Natural killer cell (primary cell): ENCODE results near the gene PRAMEF25. TPM values are rescaled to one million over a fixed set of nuclear protein-coding genes. Genes with fewer than 3 reads are reported as not detected.
"Not testable (repeated sequence)": the region's sequence is repeated elsewhere in the genome, so short reads cannot be mapped to it uniquely, and the experiment has no call there.

Experiments used
- ATAC-seq, 3 donors: fragments of 150-1000 bp in 2 of 3; fragments of 200-7000 bp in 1 of 3; cut with Tn5 transposase; 1 replicate in 1 of 3; 2 replicates in 2 of 3; pipeline ENCODE4 v1.10.0; 2021; ENCODE audit warnings: mild to moderate bottlenecking in 2 of 3, moderate library complexity in 2 of 3
- DNase-seq, 2 donors: peaks; one replicate each; pipeline versions ENCODE4 v3.0.0 to v3.0.0-alpha.2; 2013 to 2021; ENCODE audit warnings: mixed read lengths in 1 of 2
- H3K27ac ChIP-seq: one replicate; pipeline ENCODE4 v1.5.1; 2013; ENCODE audit warnings: mild to moderate bottlenecking, low read length
- H3K27me3 ChIP-seq: one replicate; pipeline ENCODE4 v1.6.1; 2013; ENCODE audit warnings: low read length; ENCODE audit not compliant: control insufficient read depth, insufficient read depth
- H3K36me3 ChIP-seq: one replicate; pipeline ENCODE4 v1.6.1; 2013; ENCODE audit warnings: low read length; ENCODE audit not compliant: control insufficient read depth, insufficient read depth
- H3K4me1 ChIP-seq: one replicate; pipeline ENCODE4 v1.6.1; 2013; ENCODE audit warnings: low read length; ENCODE audit not compliant: control insufficient read depth, insufficient read depth
- H3K4me3 ChIP-seq: one replicate; pipeline ENCODE4 v1.5.1; 2013; ENCODE audit warnings: low read length
- H3K9me3 ChIP-seq: one replicate; pipeline ENCODE4 v1.6.1; 2013; ENCODE audit warnings: low read length; ENCODE audit not compliant: control insufficient read depth, insufficient read depth
- H3K27ac Mint-ChIP-seq, 2 donors: one replicate each; pipeline ENCODE4 v1.8.0; 2022; ENCODE audit warnings: mild to moderate bottlenecking in 2 of 2, mixed read lengths in 2 of 2, moderate library complexity in 1 of 2
- H3K27me3 Mint-ChIP-seq, 2 donors: one replicate each; pipeline ENCODE4 v1.8.0; 2022; ENCODE audit warnings: low read depth in 2 of 2, mixed read lengths in 2 of 2
- H3K36me3 Mint-ChIP-seq: one replicate; pipeline ENCODE4 v1.8.0; 2022; ENCODE audit warnings: mixed read lengths
- H3K4me1 Mint-ChIP-seq, 2 donors: one replicate each; pipeline ENCODE4 v1.8.0; 2022; ENCODE audit warnings: mixed read lengths in 2 of 2
- H3K4me3 Mint-ChIP-seq: one replicate; pipeline ENCODE4 v1.8.0; 2022; ENCODE audit warnings: mild to moderate bottlenecking, moderate library complexity, mixed read lengths
- H3K9me3 Mint-ChIP-seq, 2 donors: one replicate each; pipeline ENCODE4 v1.8.0; 2022; ENCODE audit warnings: mixed read lengths in 2 of 2
- WGBS: methylation state at CpG from one replicate; pipeline ENCODE4 v1.1.7; 2013; ENCODE audit warnings: missing lambda C conversion rate; ENCODE audit not compliant: insufficient coverage; 5-methylcytosine and 5-hydroxymethylcytosine counted together
- intact Hi-C: fragments of 100-400 bp; cut with micrococcal nuclease; formaldehyde crosslinking; loops from one replicate; pipeline ENCODE4 v1.14.2; 2022
- total RNA-seq, 4 donors: library from RNA; stranded (reverse); fragments of 120-200 nt in 1 of 4; gene quantifications; one replicate each; pipeline versions ENCODE4 v1.2.3 to v1.2.4, GENCODE V29; 2013 to 2022

The PRAMEF25 gene
- total RNA-seq: not detected
- not detected for total RNA-seq (2013)

DNA sequence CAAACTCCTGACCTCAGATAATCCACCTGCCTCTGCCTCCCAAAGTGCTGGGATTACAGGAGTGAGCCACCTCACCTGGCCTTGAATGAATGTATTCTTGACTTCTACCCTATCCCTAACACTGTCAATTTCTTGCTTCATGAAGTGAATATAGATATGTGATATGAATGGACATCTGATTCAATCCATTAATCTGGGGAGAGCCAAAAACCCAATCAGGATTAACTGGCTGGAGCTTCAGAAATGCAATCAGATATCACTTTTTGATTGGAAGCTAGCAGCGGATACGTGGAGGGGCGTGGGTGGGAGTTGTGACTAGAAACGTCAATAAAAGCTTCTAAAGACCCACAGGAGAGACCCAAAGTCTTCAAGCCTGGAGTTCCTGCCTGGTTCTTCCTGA is at the start of gene PRAMEF25:
Gene PRAMEF25, plus strand, starts transcription at position 301 of the 400 bp plus-strand sequence. CDS start 2,920 bp downstream, outside the sequence.
- H3K27me3 ChIP-seq, H3K27ac ChIP-seq, H3K4me3 Mint-ChIP-seq, H3K27ac Mint-ChIP-seq, H3K4me3 ChIP-seq, H3K9me3 Mint-ChIP-seq, H3K27me3 Mint-ChIP-seq, ATAC-seq, intact Hi-C loops, DNase-seq, H3K4me1 Mint-ChIP-seq, H3K4me1 ChIP-seq, H3K36me3 Mint-ChIP-seq, H3K9me3 ChIP-seq, H3K36me3 ChIP-seq: not testable (repeated sequence)
- WGBS: no CpG with 5 or more reads among the region's 4 CpGs

DNA sequence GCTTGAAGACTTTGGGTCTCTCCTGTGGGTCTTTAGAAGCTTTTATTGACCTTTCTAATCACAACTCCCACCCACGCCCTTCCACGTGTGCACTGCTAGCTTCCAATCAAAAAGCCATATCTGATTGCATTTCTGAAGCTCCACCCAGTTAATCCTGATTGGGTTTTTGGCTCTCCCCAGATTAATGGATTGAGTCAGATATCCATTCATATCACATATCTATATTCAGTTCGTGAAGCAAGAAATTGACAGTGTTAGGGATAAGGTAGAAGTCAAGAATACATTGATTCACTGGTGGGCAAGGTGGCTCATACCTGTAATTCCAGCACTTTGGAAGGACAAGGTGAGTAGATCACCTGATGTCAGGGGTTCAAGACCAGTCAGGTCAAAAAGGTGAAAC is 14.1 kb upstream of the PRAMEF25 start, which contains the start of gene PRAMEF27:
Gene PRAMEF27, minus strand, starts transcription at position 101 of the 400 bp plus-strand sequence. CDS start 2,916 bp downstream, outside the sequence.
- H3K9me3 Mint-ChIP-seq, H3K4me3 ChIP-seq, H3K27ac Mint-ChIP-seq, H3K27me3 Mint-ChIP-seq, DNase-seq, H3K27me3 ChIP-seq, H3K9me3 ChIP-seq, H3K36me3 ChIP-seq, H3K4me1 ChIP-seq, intact Hi-C loops, H3K36me3 Mint-ChIP-seq, H3K4me1 Mint-ChIP-seq, H3K27ac ChIP-seq, ATAC-seq, H3K4me3 Mint-ChIP-seq: not testable (repeated sequence)
- no CpG with 5 or more reads among the region's 3 CpGs for WGBS

GRCh38 chr1:13116754-13117153 is 46.2 kb downstream of the PRAMEF25 start, which contains the start of gene HNRNPCL2:
Gene HNRNPCL2 (minus strand): TSS chr1:13116854. CDS start chr1:13116400, 454 bp downstream.
- H3K27ac ChIP-seq, H3K4me3 ChIP-seq, H3K4me1 Mint-ChIP-seq, intact Hi-C loops, H3K4me1 ChIP-seq, ATAC-seq, H3K27ac Mint-ChIP-seq, H3K36me3 Mint-ChIP-seq, H3K9me3 ChIP-seq, H3K27me3 ChIP-seq, DNase-seq, H3K9me3 Mint-ChIP-seq, H3K4me3 Mint-ChIP-seq, H3K36me3 ChIP-seq: not testable (repeated sequence)
- peaks cover 0 to 19% of the 10 kb centered on the region in 2 donors for H3K27me3 Mint-ChIP-seq
- WGBS: no CpG with 5 or more reads among the region's 6 CpGs

Other genes with a start within 250 kb of the PRAMEF25 start
- gene PRAMEF11, start 239.4 kb upstream of the PRAMEF25 start, total RNA-seq: not detected
- not detected for gene HNRNPCL1, start 222.1 kb upstream of the PRAMEF25 start, total RNA-seq
- not detected for gene PRAMEF2, start 213.7 kb upstream of the PRAMEF25 start, total RNA-seq
- gene PRAMEF4, start 184.6 kb upstream of the PRAMEF25 start, total RNA-seq: not detected
- not detected for gene PRAMEF10, start 172.5 kb upstream of the PRAMEF25 start, total RNA-seq
- gene PRAMEF7, start 154.2 kb upstream of the PRAMEF25 start, total RNA-seq: not detected
- not detected for gene PRAMEF6, start 123.2 kb upstream of the PRAMEF25 start, total RNA-seq
- not detected for gene PRAMEF27, start 14.2 kb upstream of the PRAMEF25 start, total RNA-seq
- gene HNRNPCL3, start 10.0 kb upstream of the PRAMEF25 start, total RNA-seq: not detected
- gene HNRNPCL2, start 46.1 kb downstream of the PRAMEF25 start, total RNA-seq: not detected
- not detected for gene PRAMEF26, start 85.2 kb downstream of the PRAMEF25 start, total RNA-seq
- gene HNRNPCL4, start 94.9 kb downstream of the PRAMEF25 start, total RNA-seq: not detected
- gene PRAMEF9, start 101.1 kb downstream of the PRAMEF25 start, total RNA-seq: not detected
- gene PRAMEF13, start 130.6 kb downstream of the PRAMEF25 start, total RNA-seq: not detected
- gene PRAMEF18, start 155.4 kb downstream of the PRAMEF25 start, total RNA-seq: not detected
- not detected for gene PRAMEF5, start 183.4 kb downstream of the PRAMEF25 start, total RNA-seq
- gene PRAMEF8, start 214.4 kb downstream of the PRAMEF25 start, total RNA-seq: not detected
- gene PRAMEF33, start 232.8 kb downstream of the PRAMEF25 start, total RNA-seq: not detected
- gene PRAMEF15, start 244.8 kb downstream of the PRAMEF25 start, total RNA-seq: not detected